Fibroblast of skin of back (primary cell): Measurements from ENCODE around the gene BSPRY. TPM values are rescaled to one million over a fixed set of nuclear protein-coding genes. Genes with fewer than 3 reads are reported as not detected.

ENCODE experiments used
- DNase-seq: peaks from one replicate; pipeline ENCODE4 v3.0.0-alpha.2; 2013
- polyA plus RNA-seq, 2 experiments: library from polyadenylated mRNA; unstranded; fragments of 120-200 nt; gene quantifications; one replicate each; pipeline ENCODE4 v1.2.1, GENCODE V29; 2013; ENCODE audit not compliant: insufficient read length in 2 of 2

Gene BSPRY
- polyA plus RNA-seq (2013, experiment 1 of 2; ENCODE audit: insufficient read length) = not detected
- polyA plus RNA-seq (2013, experiment 2 of 2; ENCODE audit: insufficient read length) = not detected

GRCh38 chr9:113349445-113350094 is at the start of gene BSPRY:
TSS of gene BSPRY (plus strand) at chr9:113349541. CDS start at chr9:113349580, 39 bp downstream.
- DNase-seq = no peak

GRCh38 chr9:113299800-113300292 is 49.5 kb upstream of the BSPRY start:
- DNase-seq = peak; percentile 17

DNA sequence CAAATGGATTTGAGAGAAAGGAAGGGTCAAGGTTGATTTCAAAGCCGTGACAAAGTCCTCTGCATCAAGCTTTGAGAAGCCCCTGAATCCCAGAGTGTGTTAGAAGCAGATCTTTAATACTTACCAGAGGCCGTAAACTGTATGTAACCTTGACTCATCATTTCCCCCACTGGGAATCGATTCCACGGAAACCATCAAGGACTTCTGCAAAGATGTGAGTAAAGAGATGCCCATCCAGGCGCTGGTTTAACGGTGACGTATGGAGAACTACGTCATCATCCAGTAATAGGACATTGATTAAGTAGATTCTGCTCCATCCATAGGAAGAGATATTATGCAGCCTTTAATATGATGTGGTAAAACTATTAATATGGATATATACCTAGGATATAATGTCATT is 47.8 kb upstream of the BSPRY start:
- DNase-seq = no peak

- no peak for DNase-seq
Measured at GRCh38 chr9:113302792-113303418, 46.4 kb upstream of the BSPRY start, which contains the start of gene RNF183. TSS of gene RNF183 (minus strand) at chr9:113303376. CDS start at chr9:113298184, 5,192 bp downstream.

DNA sequence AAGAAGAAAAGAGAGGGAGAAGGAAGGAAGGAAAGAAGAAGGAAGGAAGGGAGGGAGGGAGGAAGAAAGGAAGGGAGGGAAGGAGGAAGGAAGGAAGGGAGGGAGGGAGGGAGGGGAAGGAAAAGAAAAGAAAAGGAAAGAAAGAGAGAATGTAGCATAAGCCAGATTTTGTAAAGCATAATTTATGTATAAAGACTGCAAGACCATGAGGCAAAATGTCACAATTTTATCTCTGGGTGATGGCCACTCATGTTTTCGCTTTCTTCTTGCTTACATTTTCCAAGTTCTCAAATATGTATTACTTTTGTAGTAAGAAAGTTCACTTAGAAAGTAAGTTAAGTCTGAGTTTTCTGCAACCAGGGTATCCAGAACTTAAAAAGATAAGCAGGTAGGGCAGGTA is 42.8 kb upstream of the BSPRY start:
- no peak for DNase-seq

DNA sequence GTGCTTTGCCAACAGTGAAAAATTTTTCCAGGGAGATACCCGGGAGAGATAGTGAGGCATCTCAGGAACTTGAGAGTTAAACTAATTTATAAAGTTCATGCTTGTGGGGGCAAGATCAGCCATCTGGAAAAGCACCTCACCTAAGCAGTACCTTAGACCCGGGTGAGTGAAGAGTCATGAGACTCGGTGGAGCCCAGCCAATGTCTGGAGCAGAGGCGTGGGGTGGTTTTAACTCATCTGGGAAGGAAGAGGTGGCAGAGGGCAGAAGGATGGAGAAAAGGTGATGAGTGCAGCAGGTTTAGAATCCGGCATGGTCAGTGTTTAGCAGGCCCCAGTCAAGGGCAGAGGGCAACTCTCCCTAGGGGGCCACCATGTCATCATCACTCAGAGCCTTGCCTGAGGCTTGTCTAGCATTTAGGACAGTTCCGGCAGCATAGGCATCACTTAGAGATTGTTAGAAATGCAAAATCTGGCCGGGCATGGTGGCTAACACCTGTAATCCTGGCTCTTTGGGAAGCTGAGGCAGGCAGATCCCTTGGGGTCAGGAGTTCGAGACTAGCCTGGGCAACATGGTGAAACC is 41.9 kb upstream of the BSPRY start:
- no peak for DNase-seq

GRCh38 chr9:113309204-113309813 is 40.0 kb upstream of the BSPRY start:
- peak; percentile 48 for DNase-seq

- no peak for DNase-seq
Measured at GRCh38 chr9:113310538-113310937, 38.8 kb upstream of the BSPRY start.

- DNase-seq = no peak
Measured at GRCh38 chr9:113311961-113312360, 37.4 kb upstream of the BSPRY start.

GRCh38 chr9:113313261-113313660 is 36.1 kb upstream of the BSPRY start:
- DNase-seq = no peak

- DNase-seq = no peak
Measured at GRCh38 chr9:113315231-113315630, 34.1 kb upstream of the BSPRY start.

- no peak for DNase-seq
Measured at GRCh38 chr9:113316030-113316429, 33.3 kb upstream of the BSPRY start.

- no peak for DNase-seq
Measured at GRCh38 chr9:113317777-113318176, 31.6 kb upstream of the BSPRY start.

DNA sequence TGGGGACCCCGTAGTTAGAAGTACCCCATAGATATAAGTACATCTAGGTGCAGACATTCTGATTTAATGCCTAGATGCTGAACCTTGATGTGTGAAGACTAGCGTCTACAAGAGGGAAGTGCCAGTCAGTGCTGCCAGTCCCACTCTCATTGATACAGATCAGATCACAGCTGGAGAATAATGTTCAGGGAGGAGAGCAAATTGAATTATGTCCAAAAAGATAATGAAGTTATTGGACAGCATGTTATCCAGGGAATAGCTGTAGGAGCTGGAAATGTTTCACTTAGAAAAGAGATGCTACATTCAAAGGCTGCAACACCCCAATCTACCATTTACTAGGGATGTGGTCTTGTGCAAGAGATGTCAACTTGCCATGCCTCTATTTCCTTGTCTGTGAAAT is 30.3 kb upstream of the BSPRY start:
- no peak for DNase-seq

DNA sequence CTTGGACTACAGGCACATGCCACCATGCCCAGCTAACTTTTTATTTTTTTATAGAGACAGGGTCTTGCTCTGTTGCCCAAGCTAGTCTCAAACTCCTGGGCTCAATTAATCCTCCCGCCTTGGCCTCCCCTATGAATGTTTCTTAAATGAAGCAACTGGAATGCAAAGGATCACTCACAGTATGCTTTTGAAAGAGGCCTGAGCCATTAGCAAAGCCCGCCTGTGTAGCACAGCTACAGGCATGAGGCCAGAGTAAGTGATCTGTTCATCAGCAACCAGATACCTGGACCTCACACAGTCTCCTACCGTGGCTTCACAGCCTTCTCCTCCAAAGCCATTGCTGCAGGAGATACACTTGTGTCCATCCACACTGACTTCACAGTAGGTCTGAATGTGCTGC is 29.3 kb upstream of the BSPRY start:
- DNase-seq = no peak

- no peak for DNase-seq
Measured at GRCh38 chr9:113322671-113323070, 26.7 kb upstream of the BSPRY start.

- DNase-seq = no peak
Measured at GRCh38 chr9:113326230-113326629, 23.1 kb upstream of the BSPRY start.

DNA sequence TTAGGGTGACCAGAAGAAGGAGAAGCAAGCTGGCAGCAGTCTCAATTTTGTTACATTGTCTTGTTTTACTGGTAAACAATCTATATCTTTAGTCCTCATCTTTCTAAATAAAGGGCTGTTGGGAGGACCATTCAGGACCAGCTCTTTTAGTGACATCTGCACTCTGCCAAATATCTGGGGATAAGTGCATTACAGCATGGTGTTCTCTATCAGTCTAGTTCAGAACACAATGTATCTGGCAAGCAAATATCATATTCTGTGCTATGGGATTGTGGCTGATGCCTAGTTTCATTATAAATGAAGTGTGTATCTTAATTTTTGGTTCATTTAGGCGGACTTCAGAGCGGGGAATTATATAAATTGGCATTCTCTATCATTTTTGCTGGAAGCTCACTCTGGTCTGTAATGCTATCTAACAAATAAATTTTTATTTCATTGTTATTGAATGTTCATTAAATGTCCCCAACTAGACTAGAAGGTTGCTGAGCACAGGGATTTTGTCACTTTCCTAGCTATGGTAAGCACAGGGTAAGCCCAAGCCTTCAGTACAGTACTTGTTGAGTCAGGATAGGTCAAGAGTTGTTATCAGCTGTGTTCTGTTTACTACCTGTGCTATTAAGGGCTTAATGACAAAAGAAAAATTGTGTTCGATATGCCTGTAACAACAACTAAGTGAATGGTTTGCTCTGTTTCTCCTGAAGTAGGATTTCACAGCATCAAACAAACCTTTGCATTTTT is 21.1 kb upstream of the BSPRY start:
- no peak for DNase-seq

GRCh38 chr9:113331780-113332179 is 17.6 kb upstream of the BSPRY start:
- no peak for DNase-seq

GRCh38 chr9:113337714-113338113 is 11.6 kb upstream of the BSPRY start:
- DNase-seq = no peak

DNA sequence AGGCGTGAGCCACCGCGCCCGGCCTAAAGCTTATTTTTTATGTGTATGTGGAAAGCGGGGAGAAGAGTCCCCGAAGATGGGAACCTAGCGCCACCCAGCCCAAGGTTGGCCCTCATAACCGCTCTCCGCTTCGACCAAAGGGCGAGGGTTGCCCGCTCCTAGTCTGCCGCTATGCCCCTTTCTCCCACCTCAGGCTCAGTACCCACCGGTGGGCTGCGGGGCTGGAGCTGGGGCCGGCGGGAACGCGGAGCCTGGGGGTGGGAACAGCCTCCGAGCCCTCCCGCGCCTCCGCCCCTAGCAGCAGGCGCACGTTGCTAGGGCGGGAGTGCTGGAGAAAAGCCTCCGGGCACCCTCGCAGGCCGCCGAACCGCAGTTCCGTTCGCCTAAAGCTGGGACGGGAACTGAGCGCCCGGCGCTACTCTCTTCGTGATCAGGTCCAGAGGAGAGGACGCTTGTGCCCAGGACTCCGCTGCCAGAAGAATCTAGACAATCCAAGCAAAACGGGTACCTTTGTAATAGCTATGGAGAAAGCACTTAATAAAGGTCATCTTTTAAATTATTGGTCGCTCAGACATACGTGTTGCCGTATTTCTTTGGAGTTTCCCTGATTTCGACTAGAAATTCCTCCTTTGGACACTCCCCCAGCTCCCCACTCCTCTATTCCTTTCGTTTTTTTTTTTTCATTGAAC is 9.2 kb upstream of the BSPRY start, which contains the start of gene WDR31:
Gene WDR31 (minus strand): TSS at position 265 of the 689 bp plus-strand sequence. CDS start 8,253 bp downstream, outside the sequence.
- peak; percentile 88 for DNase-seq
